IMR-90 (cell line): ENCODE results near the gene OR5B2. TPM values are rescaled to one million over a fixed set of nuclear protein-coding genes. Genes with fewer than 3 reads are reported as not detected.

Source experiments
- ATAC-seq: fragments of 200-7000 bp; cut with Tn5 transposase; 2 replicates; pipeline ENCODE4 v1.9.1; 2020; ENCODE audit warnings: low read depth, mild to moderate bottlenecking, moderate library complexity
- BruUV-seq: library from RNA; stranded (reverse); fragments of 400-500 nt; replicated peaks from 2 replicates; lab custom pipeline; 2021; lab: Mats Ljungman, UMichigan
- CTCF ChIA-PET: fragments of 300-600 bp; formaldehyde crosslinking; extraction: SDS; loops from one replicate; lab custom pipeline; 2021; ENCODE audit warnings: antibody characterized with exemption; lab: Yijun Ruan, JAX
- POLR2A ChIA-PET: fragments of 300-600 bp; sonication (Branson Sonifier 250); formaldehyde crosslinking; loops from one replicate; lab custom pipeline; 2022; ENCODE audit warnings: antibody characterized with exemption; ENCODE audit not compliant: unreplicated experiment; lab: Charles Lee
- DNase-seq: peaks from one replicate; pipeline ENCODE4 v3.0.0; 2013
- H2AFZ ChIP-seq: replicated peaks from 2 replicates; pipeline ENCODE3; 2013; ENCODE audit warnings: low read length, mild to moderate bottlenecking; ENCODE audit not compliant: poor library complexity
- H2AK5ac ChIP-seq: 2 replicates; pipeline ENCODE4 v1.6.1; 2013; ENCODE audit warnings: low read depth, low read length, inconsistent platforms
- H2AK9ac ChIP-seq: replicated peaks from 2 replicates; pipeline ENCODE3; 2013; ENCODE audit warnings: mild to moderate bottlenecking, low read depth, low read length, moderate library complexity; ENCODE audit not compliant: poor library complexity
- H2BK120ac ChIP-seq: 2 replicates; pipeline ENCODE4 v1.6.1; 2013; ENCODE audit warnings: low read depth, low read length, inconsistent platforms
- H2BK15ac ChIP-seq: 3 replicates; pipeline ENCODE4 v1.6.1; 2013; ENCODE audit warnings: low read depth, low read length, inconsistent platforms
- H2BK20ac ChIP-seq: 2 replicates; pipeline ENCODE4 v1.6.1; 2013; ENCODE audit warnings: low read depth, mild to moderate bottlenecking, inconsistent platforms, low read length, moderate library complexity
- H2BK5ac ChIP-seq: 2 replicates; pipeline ENCODE4 v1.6.1; 2013; ENCODE audit warnings: mild to moderate bottlenecking, low read depth, low read length, inconsistent platforms; ENCODE audit not compliant: poor library complexity, severe bottlenecking
- H3K14ac ChIP-seq: replicated peaks from 2 replicates; pipeline ENCODE4 v1.6.1; 2013; ENCODE audit warnings: low read depth, low read length, inconsistent platforms
- H3K18ac ChIP-seq: 2 replicates; pipeline ENCODE4 v1.6.1; 2013; ENCODE audit warnings: low read depth, low read length, control low read depth
- H3K23ac ChIP-seq: 2 replicates; pipeline ENCODE4 v1.6.1; 2013; ENCODE audit warnings: low read depth, low read length, inconsistent platforms
- H3K27ac ChIP-seq: 2 replicates; pipeline ENCODE4 v1.5.1; 2013; ENCODE audit warnings: mild to moderate bottlenecking, control low read depth, low read length; ENCODE audit not compliant: insufficient read depth
- H3K27me3 ChIP-seq: 2 replicates; pipeline ENCODE4 v1.6.1; 2013; ENCODE audit warnings: low read length; ENCODE audit not compliant: control insufficient read depth, insufficient read depth
- H3K36me3 ChIP-seq: 2 replicates; pipeline ENCODE4 v1.6.1; 2013; ENCODE audit warnings: low read length, mixed read lengths; ENCODE audit not compliant: control insufficient read depth, insufficient read depth
- H3K4ac ChIP-seq: 2 replicates; pipeline ENCODE4 v1.6.1; 2013; ENCODE audit warnings: low read depth, low read length, inconsistent platforms
- H3K4me1 ChIP-seq: 2 replicates; pipeline ENCODE4 v1.6.1; 2013; ENCODE audit warnings: low read length, mixed read lengths; ENCODE audit not compliant: control insufficient read depth, insufficient read depth
- H3K4me2 ChIP-seq: 2 replicates; pipeline ENCODE4 v1.6.1; 2013; ENCODE audit warnings: low read depth, mild to moderate bottlenecking, control low read depth, low read length, moderate library complexity
- H3K4me3 ChIP-seq: 2 replicates; pipeline ENCODE4 v1.5.1; 2013; ENCODE audit warnings: low read depth, mild to moderate bottlenecking, control low read depth, low read length, moderate library complexity; ENCODE audit not compliant: insufficient read depth
- H3K56ac ChIP-seq: 2 replicates; pipeline ENCODE4 v1.6.1; 2013; ENCODE audit warnings: low read length, inconsistent platforms; ENCODE audit not compliant: insufficient read depth; ENCODE audit errors: extremely low read depth
- H3K79me1 ChIP-seq, 2 experiments: 2 replicates each; pipeline ENCODE4 v1.6.1; 2013; ENCODE audit warnings: low read length in 2 of 2, inconsistent platforms in 1 of 2, low read depth in 1 of 2
- H3K9ac ChIP-seq: 2 replicates; pipeline ENCODE4 v1.6.1; 2013; ENCODE audit warnings: low read depth, low read length, control low read depth
- H3K9me1 ChIP-seq: 2 replicates; pipeline ENCODE4 v1.6.1; 2013; ENCODE audit warnings: low read length, inconsistent platforms; ENCODE audit not compliant: insufficient read depth
- H3K9me3 ChIP-seq: 2 replicates; pipeline ENCODE4 v1.6.1; 2013; ENCODE audit warnings: low read length; ENCODE audit not compliant: control insufficient read depth, insufficient read depth
- H4K20me1 ChIP-seq: 2 replicates; pipeline ENCODE4 v1.6.1; 2013; ENCODE audit warnings: low read length, inconsistent platforms; ENCODE audit not compliant: insufficient read depth
- H4K5ac ChIP-seq: 2 replicates; pipeline ENCODE4 v1.6.1; 2013; ENCODE audit warnings: mild to moderate bottlenecking, low read depth, low read length, control low read depth
- H4K8ac ChIP-seq, 2 experiments: 2 replicates each; pipeline ENCODE4 v1.6.1; 2013; ENCODE audit warnings: low read depth in 2 of 2, low read length in 2 of 2, control low read depth in 1 of 2, inconsistent platforms in 1 of 2
- H4K91ac ChIP-seq: 2 replicates; pipeline ENCODE4 v1.6.1; 2013; ENCODE audit warnings: low read depth, low read length, inconsistent platforms; ENCODE audit not compliant: insufficient read depth
- MAFK ChIP-seq: IDR thresholded peaks from 2 replicates; pipeline ENCODE4 v1.6.1; 2012; ENCODE audit warnings: low read depth, low read length, improper control_type of control experiment
- USF2 ChIP-seq: fragments of 150-350 bp; IDR thresholded peaks from 2 replicates; pipeline ENCODE4 v1.6.1; 2017; ENCODE audit warnings: mild to moderate bottlenecking, antibody characterized with exemption, low read length, low read depth
- WGBS, 2 experiments: methylation state at CpG; one replicate each; pipeline versions ENCODE4 v1.1.5 to v1.1.7; 2013; ENCODE audit warnings: missing lambda C conversion rate in 2 of 2; ENCODE audit not compliant: insufficient read length in 1 of 2; ENCODE audit errors: extremely low coverage in 2 of 2; 5-methylcytosine and 5-hydroxymethylcytosine counted together
- dilution Hi-C: fragments of 300-500 bp; cut with HindIII; formaldehyde crosslinking; loops from one replicate; pipeline ENCODE4 v1.14.3; 2018; ENCODE audit warnings: low sequenced_read_pairs; ENCODE audit not compliant: unreplicated experiment
- in situ Hi-C: fragments of 300-500 bp; cut with MboI; formaldehyde crosslinking; loops from 3 replicates; pipeline ENCODE4 v1.14.3; 2019; ENCODE audit warnings: low sequenced_read_pairs, inconsistent platforms, mixed read lengths
- intact Hi-C: fragments of 100-400 bp; cut with micrococcal nuclease; formaldehyde crosslinking; loops from 2 replicates; pipeline ENCODE4 v1.10.0; 2022
- polyA plus RNA-seq, 3 experiments: library from polyadenylated mRNA; depleted of rRNA; stranded (reverse); fragments of >200 nt; gene quantifications; 2 replicates each; pipeline ENCODE4 v1.2.3, GENCODE V29; 2012; ENCODE audit warnings: low replicate concordance in 1 of 3
- total RNA-seq: library from RNA; depleted of rRNA; stranded (reverse); fragments of >200 nt; gene quantifications from 2 replicates; pipeline ENCODE4 v1.2.3, GENCODE V29; 2012

Gene OR5B2
- total and polyA plus RNA-seq, 2 of the 4 experiments (the other 2 are of a cell fraction): not detected

DNA sequence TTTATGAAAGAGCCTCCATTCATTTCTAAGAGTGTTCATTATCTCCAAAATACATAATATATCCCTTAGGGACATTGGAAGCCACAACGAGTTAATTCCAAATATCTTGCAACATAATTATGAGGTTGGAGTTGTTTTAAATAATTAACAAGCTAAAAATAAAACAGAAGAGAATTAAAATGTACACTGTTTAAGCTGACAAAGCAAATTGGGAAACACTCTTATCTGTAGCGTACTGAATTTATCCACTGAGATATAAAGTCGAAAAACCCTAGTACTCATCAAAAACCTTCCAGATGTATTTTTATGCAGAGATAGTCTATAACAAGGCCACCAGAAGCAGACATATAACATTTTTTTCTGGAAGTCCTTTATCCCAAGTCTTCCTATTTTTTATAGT, 6.3 kb upstream of the OR5B2 start:
- dilution Hi-C loops (no loop called here), intact Hi-C loops (no loop called here), in situ Hi-C loops (no loop called here)
- H2AK5ac ChIP-seq: no peak overlapping the region
- no peaks in the 10 kb centered on the region for H3K79me1 ChIP-seq
- no peak overlapping the region for H4K8ac ChIP-seq
- no peaks in the 10 kb centered on the region for H3K27me3 ChIP-seq
- H3K23ac ChIP-seq: no peak overlapping the region
- no peak overlapping the region for H3K56ac ChIP-seq
- no peaks in the 10 kb centered on the region for H4K20me1 ChIP-seq
- H3K4me2 ChIP-seq: no peak overlapping the region
- TF ChIP-seq USF2 (no peak), MAFK (peak; percentile 72)
- ATAC-seq: no peak
- H3K27ac ChIP-seq: no peak overlapping the region
- no peak overlapping the region for H3K4me3 ChIP-seq
- no peak overlapping the region for H4K91ac ChIP-seq
- DNase-seq: no peak
- no peak overlapping the region for H3K18ac ChIP-seq
- H3K9me1 ChIP-seq: no peaks in the 10 kb centered on the region
- no peak overlapping the region for H2BK120ac ChIP-seq
- H3K4me1 ChIP-seq: peaks cover 2% of the 10 kb centered on the region; the same call in 1 of the 2 replicates
- H2BK5ac ChIP-seq: no peak overlapping the region
- CTCF ChIA-PET: no interaction called here
- H2BK20ac ChIP-seq: no peak overlapping the region
- no peak overlapping the region for H3K9ac ChIP-seq
- WGBS, 2 experiments: no CpG with 5 or more reads among the region's 3 CpGs
- POLR2A ChIA-PET: no interaction called here
- H3K14ac ChIP-seq: no peak overlapping the region
- no peak overlapping the region for H2AFZ ChIP-seq
- H4K5ac ChIP-seq: no peak overlapping the region
- no peak overlapping the region for H2AK9ac ChIP-seq
- H3K9me3 ChIP-seq: peaks cover 11% of the 10 kb centered on the region; the same call in 1 of the 2 replicates
- no peaks in the 10 kb centered on the region for H3K36me3 ChIP-seq
- BruUV-seq: no TSS peak
- no peak overlapping the region for H3K4ac ChIP-seq
- H2BK15ac ChIP-seq: no peak overlapping the region
